ENCODE results near the gene OR10J5.
"Not testable (repeated sequence)": the region's sequence is repeated elsewhere in the genome, so short reads cannot be mapped to it uniquely, and the experiment has no call there.

The OR10J5 gene

GRCh38 chr1:159505676-159506075 lies 30.1 kb downstream of the OR10J5 start:
- Histone ChIP-seq H3K4me3 (ENCODE audit: low read depth in 1 of 2, low read length in 1 of 2) (no peak overlapping the region), H3K9me3 (no peaks in the 10 kb centered on the region)

GRCh38 chr1:159501082-159501481 lies 34.7 kb downstream of the OR10J5 start:
- H3K27ac ChIP-seq: no peak overlapping the region
- no peaks in the 10 kb centered on the region for H3K4me1 ChIP-seq (ENCODE audit: control insufficient read depth in 1 of 2, insufficient read depth in 1 of 2, low read depth in 1 of 2, low read length in 1 of 2)
- no peak for TF ChIP-seq CTCF (IDR thresholded peaks at IDR 0.05)
- no peaks in the 10 kb centered on the region for H3K27me3 ChIP-seq
- H3K9me3 ChIP-seq: no peaks in the 10 kb centered on the region
- no peak overlapping the region for H3K4me3 ChIP-seq (ENCODE audit: low read depth in 1 of 2, low read length in 1 of 2)
- no peaks in the 10 kb centered on the region for H3K36me3 ChIP-seq

More at GRCh38 chr1:159505676-159506075, 30.1 kb downstream of the OR10J5 start:
- H3K36me3 ChIP-seq: no peaks in the 10 kb centered on the region
- H3K4me1 ChIP-seq (ENCODE audit: control insufficient read depth in 1 of 2, insufficient read depth in 1 of 2, low read depth in 1 of 2, low read length in 1 of 2): no peaks in the 10 kb centered on the region
- no peak overlapping the region for H3K27ac ChIP-seq
- no peak for TF ChIP-seq CTCF (IDR thresholded peaks at IDR 0.05)
- no peaks in the 10 kb centered on the region for H3K27me3 ChIP-seq

- not testable (repeated sequence) for H3K27me3 ChIP-seq; H3K36me3 ChIP-seq; H3K4me1 ChIP-seq (ENCODE audit: control insufficient read depth in 1 of 2, insufficient read depth in 1 of 2, low read depth in 1 of 2, low read length in 1 of 2); H3K4me3 ChIP-seq (ENCODE audit: low read depth in 1 of 2, low read length in 1 of 2); H3K27ac ChIP-seq; H3K9me3 ChIP-seq
Observed at GRCh38 chr1:159494513-159495210, 41.1 kb downstream of the OR10J5 start.

GRCh38 chr1:159493354-159493753 lies 42.5 kb downstream of the OR10J5 start:
- no peaks in the 10 kb centered on the region for H3K4me1 ChIP-seq (ENCODE audit: control insufficient read depth in 1 of 2, insufficient read depth in 1 of 2, low read depth in 1 of 2, low read length in 1 of 2)
- no peak overlapping the region for H3K27ac ChIP-seq
- H3K9me3 ChIP-seq: no peaks in the 10 kb centered on the region
- H3K4me3 ChIP-seq (ENCODE audit: low read depth in 1 of 2, low read length in 1 of 2): no peak overlapping the region
- no peaks in the 10 kb centered on the region for H3K27me3 ChIP-seq
- no peak for TF ChIP-seq CTCF (IDR thresholded peaks at IDR 0.05)
- H3K36me3 ChIP-seq: no peaks in the 10 kb centered on the region

- TF ChIP-seq CTCF (IDR thresholded peaks at IDR 0.05): no peak
- Histone ChIP-seq H3K9me3 (no peaks in the 10 kb centered on the region), H3K27ac (no peak overlapping the region), H3K27me3 (no peaks in the 10 kb centered on the region), H3K36me3 (no peaks in the 10 kb centered on the region), H3K4me1 (ENCODE audit: control insufficient read depth in 1 of 2, insufficient read depth in 1 of 2, low read depth in 1 of 2, low read length in 1 of 2) (no peaks in the 10 kb centered on the region), H3K4me3 (ENCODE audit: low read depth in 1 of 2, low read length in 1 of 2) (no peak overlapping the region)
Observed at GRCh38 chr1:159492575-159493323, 43.1 kb downstream of the OR10J5 start.
